IPS-18a (cell line): Measurements from ENCODE around the gene GMIP.

Source experiments
- H3K27ac ChIP-seq: one replicate; pipeline ENCODE4 v1.5.1; 2013; ENCODE audit warnings: low read length
- H3K27me3 ChIP-seq: one replicate; pipeline ENCODE4 v1.6.1; 2013; ENCODE audit warnings: mild to moderate bottlenecking, low read length; ENCODE audit not compliant: control insufficient read depth, insufficient read depth
- H3K36me3 ChIP-seq: one replicate; pipeline ENCODE4 v1.6.1; 2013; ENCODE audit warnings: low read depth, low read length; ENCODE audit not compliant: control insufficient read depth
- H3K4me1 ChIP-seq: one replicate; pipeline ENCODE4 v1.6.1; 2013; ENCODE audit warnings: low read depth, low read length; ENCODE audit not compliant: control insufficient read depth
- H3K4me3 ChIP-seq: one replicate; pipeline ENCODE4 v1.5.1; 2013; ENCODE audit warnings: low read length
- H3K9ac ChIP-seq: one replicate; pipeline ENCODE4 v1.6.1; 2013; ENCODE audit warnings: mild to moderate bottlenecking, low read length, moderate library complexity
- H3K9me3 ChIP-seq: one replicate; pipeline ENCODE4 v1.6.1; 2013; ENCODE audit warnings: low read depth, low read length; ENCODE audit not compliant: control insufficient read depth

GMIP gene

GRCh38 chr19:19632661-19633060 is 10.8 kb downstream of the GMIP start:
- Histone ChIP-seq H3K9me3 (no peaks in the 10 kb centered on the region), H3K36me3 (peaks cover 4% of the 10 kb centered on the region), H3K9ac (no peak overlapping the region), H3K4me3 (no peak overlapping the region), H3K27ac (no peak overlapping the region), H3K4me1 (no peaks in the 10 kb centered on the region), H3K27me3 (no peaks in the 10 kb centered on the region)

- no peak overlapping the region for H3K27ac ChIP-seq
- H3K9me3 ChIP-seq = no peaks in the 10 kb centered on the region
- H3K4me3 ChIP-seq = no peak overlapping the region
- H3K27me3 ChIP-seq = no peaks in the 10 kb centered on the region
- peaks cover 4% of the 10 kb centered on the region for H3K36me3 ChIP-seq
- H3K4me1 ChIP-seq = peaks cover 7% of the 10 kb centered on the region
- H3K9ac ChIP-seq = no peak overlapping the region
These were observed 12.1 kb downstream of the GMIP start for GRCh38 chr19:19631346-19631745.

- H3K4me3 ChIP-seq = no peak overlapping the region
- H3K4me1 ChIP-seq = peaks cover 7% of the 10 kb centered on the region
- no peak overlapping the region for H3K9ac ChIP-seq
- H3K9me3 ChIP-seq = no peaks in the 10 kb centered on the region
- H3K27me3 ChIP-seq = no peaks in the 10 kb centered on the region
- no peak overlapping the region for H3K27ac ChIP-seq
- H3K36me3 ChIP-seq = peaks cover 4% of the 10 kb centered on the region
These were observed 13.0 kb downstream of the GMIP start for GRCh38 chr19:19630426-19630825.

- H3K36me3 ChIP-seq = peaks cover 4% of the 10 kb centered on the region
- no peak overlapping the region for H3K27ac ChIP-seq
- H3K9me3 ChIP-seq = no peaks in the 10 kb centered on the region
These were observed 13.4 kb downstream of the GMIP start for GRCh38 chr19:19630062-19630414.

GRCh38 chr19:19628501-19629134 is 14.8 kb downstream of the GMIP start:
- Histone ChIP-seq H3K4me3 (peak overlapping the region; percentile 81), H3K27me3 (no peaks in the 10 kb centered on the region), H3K36me3 (peaks cover 15% of the 10 kb centered on the region), H3K9ac (peak overlapping the region; percentile 74), H3K4me1 (peaks cover 7% of the 10 kb centered on the region), H3K27ac (no peak overlapping the region), H3K9me3 (no peaks in the 10 kb centered on the region)

More at GRCh38 chr19:19630062-19630414, 13.4 kb downstream of the GMIP start:
- no peaks in the 10 kb centered on the region for H3K27me3 ChIP-seq
- peaks cover 7% of the 10 kb centered on the region for H3K4me1 ChIP-seq
- no peak overlapping the region for H3K4me3 ChIP-seq
- no peak overlapping the region for H3K9ac ChIP-seq

- Histone ChIP-seq H3K4me1 (peaks cover 7% of the 10 kb centered on the region), H3K27me3 (no peaks in the 10 kb centered on the region), H3K36me3 (peaks cover 11% of the 10 kb centered on the region), H3K9ac (peak within 1 kb of the TSS; percentile 80), H3K9me3 (no peaks in the 10 kb centered on the region), H3K4me3 (peak within 1 kb of the TSS; percentile 81), H3K27ac (no peak within 1 kb of the TSS)
These were observed 15.6 kb downstream of the GMIP start, which contains the start of gene LPAR2 for GRCh38 chr19:19627621-19628500. Gene LPAR2 (minus strand): TSS chr19:19628220. CDS start chr19:19627275, 945 bp downstream.

GRCh38 chr19:19626516-19627472 is 16.7 kb downstream of the GMIP start:
- no peaks in the 10 kb centered on the region for H3K27me3 ChIP-seq
- peak overlapping the region; percentile 81 for H3K4me3 ChIP-seq
- H3K9me3 ChIP-seq = no peaks in the 10 kb centered on the region
- H3K9ac ChIP-seq = peak overlapping the region; percentile 80
- H3K4me1 ChIP-seq = peaks cover 7% of the 10 kb centered on the region
- H3K36me3 ChIP-seq = peaks cover 16% of the 10 kb centered on the region
- no peak overlapping the region for H3K27ac ChIP-seq

- Histone ChIP-seq H3K27me3 (peaks cover 7% of the 10 kb centered on the region), H3K36me3 (peaks cover 16% of the 10 kb centered on the region), H3K9me3 (no peaks in the 10 kb centered on the region), H3K4me1 (peaks cover 7% of the 10 kb centered on the region), H3K9ac (no peak overlapping the region), H3K27ac (no peak overlapping the region), H3K4me3 (no peak overlapping the region)
These were observed 19.4 kb downstream of the GMIP start for GRCh38 chr19:19624032-19624570.

GRCh38 chr19:19623383-19623782 is 20.1 kb downstream of the GMIP start:
- H3K4me1 ChIP-seq = peaks cover 7% of the 10 kb centered on the region
- peaks cover 9% of the 10 kb centered on the region for H3K27me3 ChIP-seq
- H3K27ac ChIP-seq = no peak overlapping the region
- H3K36me3 ChIP-seq = peaks cover 16% of the 10 kb centered on the region
- no peak overlapping the region for H3K4me3 ChIP-seq
- no peak overlapping the region for H3K9ac ChIP-seq
- H3K9me3 ChIP-seq = no peaks in the 10 kb centered on the region

GRCh38 chr19:19619849-19620210 is 23.6 kb downstream of the GMIP start:
- Histone ChIP-seq H3K4me1 (no peaks in the 10 kb centered on the region), H3K27me3 (peaks cover 23% of the 10 kb centered on the region), H3K9me3 (no peaks in the 10 kb centered on the region), H3K4me3 (no peak overlapping the region), H3K27ac (no peak overlapping the region), H3K9ac (no peak overlapping the region), H3K36me3 (peaks cover 16% of the 10 kb centered on the region)
